Uterus (tissue), 4 donors: ENCODE data around the gene ECHS1. TPM values are rescaled to one million over a fixed set of nuclear protein-coding genes. Genes with fewer than 3 reads are reported as not detected.

Source experiments
- DNase-seq, 2 donors: peaks; one replicate each; pipeline ENCODE4 v3.0.0-alpha.2; 2019 to 2020
- H3K27ac ChIP-seq, 2 donors: fragments of 200-600 bp; sonication (generic); 1 replicate in 1 of 2; 2 replicates in 1 of 2; pipeline ENCODE4 v1.5.1; 2016 to 2018
- H3K27me3 ChIP-seq, 2 donors: fragments of 200-600 bp; sonication (generic); one replicate each; pipeline ENCODE4 v1.5.1; 2018 to 2019; ENCODE audit warnings: control low read depth in 1 of 2
- H3K36me3 ChIP-seq, 2 donors: fragments of 200-600 bp; sonication (generic); one replicate each; pipeline ENCODE4 v1.5.1; 2019; ENCODE audit warnings: control low read depth in 1 of 2
- H3K4me1 ChIP-seq, 2 donors: fragments of 200-600 bp; sonication (generic); one replicate each; pipeline ENCODE4 v1.5.1; 2018 to 2019; ENCODE audit warnings: control low read depth in 1 of 2
- H3K4me3 ChIP-seq, 2 donors: fragments of 200-600 bp; sonication (generic); 1 replicate in 1 of 2; 2 replicates in 1 of 2; pipeline ENCODE4 v1.5.1; 2018 to 2019; ENCODE audit warnings: mild to moderate bottlenecking in 1 of 2
- H3K9me3 ChIP-seq, 2 donors: fragments of 200-600 bp; sonication (generic); one replicate each; pipeline ENCODE4 v1.5.1; 2019; ENCODE audit warnings: control low read depth in 1 of 2
- CTCF ChIP-seq, 4 experiments: fragments of 200-600 bp in 2 of 4; fragments of 450-650 bp in 2 of 4; sonication (generic) in 2 of 4; IDR thresholded peaks; one replicate each; pipeline ENCODE4 v1.5.1; 2016 to 2019; ENCODE audit warnings: antibody characterized with exemption in 4 of 4, mild to moderate bottlenecking in 2 of 4, moderate library complexity in 1 of 4
- POLR2A ChIP-seq, 2 donors: fragments of 450-650 bp; IDR thresholded peaks; one replicate each; pipeline ENCODE4 v1.6.1; 2016; ENCODE audit warnings: antibody characterized with exemption in 2 of 2, mild to moderate bottlenecking in 1 of 2, moderate library complexity in 1 of 2
- intact Hi-C: fragments of 100-400 bp; cut with DNase I; formaldehyde crosslinking; loops from one replicate; pipeline ENCODE4 v1.15.1; 2023; ENCODE audit warnings: low total_unique reads
- total RNA-seq, 4 donors: library from RNA; depleted of rRNA in 3 of 4; stranded (reverse); fragments of >200 nt in 3 of 4; gene quantifications; one replicate each; pipeline versions ENCODE4 v1.1.0 to v1.2.4, GENCODE V29; 2014 to 2023
- donor health status: DM: yes; HTN: yes; CAD: no.

The ECHS1 gene
- total RNA-seq, 4 donors from 2014 or later: 28.2 to 48.8 (median 45.1) TPM

- no peaks in the 10 kb centered on the region for H3K36me3 ChIP-seq
- peaks cover 0 to 18% of the 10 kb centered on the region in 2 donors for H3K9me3 ChIP-seq
- DNase-seq: no peak
- intact Hi-C loops: no loop called here
- no peak overlapping the region for H3K27ac ChIP-seq
- H3K4me1 ChIP-seq: no peaks in the 10 kb centered on the region
- TF ChIP-seq POLR2A (IDR thresholded peaks at IDR 0.05) (no peak), CTCF (IDR thresholded peaks at IDR 0.05) (no peak)
- H3K4me3 ChIP-seq: no peak overlapping the region
- no peaks in the 10 kb centered on the region for H3K27me3 ChIP-seq
Observed at GRCh38 chr10:133411523-133412380, 38.6 kb upstream of the ECHS1 start.

- Histone ChIP-seq H3K9me3 (peaks cover 0 to 7% of the 10 kb centered on the region in 2 donors), H3K36me3 (no peaks in the 10 kb centered on the region), H3K27me3 (no peaks in the 10 kb centered on the region), H3K4me3 (no peak overlapping the region), H3K4me1 (no peaks in the 10 kb centered on the region), H3K27ac (no peak overlapping the region)
- intact Hi-C loops: no loop called here
- DNase-seq: no peak
- no peak for TF ChIP-seq POLR2A (IDR thresholded peaks at IDR 0.05)
- no peak for TF ChIP-seq CTCF (IDR thresholded peaks at IDR 0.05)
Observed at GRCh38 chr10:133405844-133406527, 32.8 kb upstream of the ECHS1 start.

GRCh38 chr10:133405272-133405671 lies 32.1 kb upstream of the ECHS1 start:
- Histone ChIP-seq H3K9me3 (no peaks in the 10 kb centered on the region), H3K27ac (no peak overlapping the region), H3K4me1 (no peaks in the 10 kb centered on the region), H3K36me3 (no peaks in the 10 kb centered on the region), H3K4me3 (no peak overlapping the region), H3K27me3 (no peaks in the 10 kb centered on the region)
- DNase-seq: no peak
- TF ChIP-seq CTCF (IDR thresholded peaks at IDR 0.05) (no peak), POLR2A (IDR thresholded peaks at IDR 0.05) (no peak)
- intact Hi-C loops: no loop called here

GRCh38 chr10:133403784-133404183 lies 30.6 kb upstream of the ECHS1 start:
- Histone ChIP-seq H3K4me1 (no peaks in the 10 kb centered on the region), H3K36me3 (no peaks in the 10 kb centered on the region), H3K27me3 (no peaks in the 10 kb centered on the region), H3K9me3 (no peaks in the 10 kb centered on the region), H3K4me3 (no peak overlapping the region), H3K27ac (no peak overlapping the region)
- intact Hi-C loops: no loop called here
- TF ChIP-seq CTCF (IDR thresholded peaks at IDR 0.05): no peak
- no peak for TF ChIP-seq POLR2A (IDR thresholded peaks at IDR 0.05)
- DNase-seq: no peak

- no peaks in the 10 kb centered on the region for H3K36me3 ChIP-seq
- no peak for DNase-seq
- intact Hi-C loops: no loop called here
Observed at GRCh38 chr10:133403359-133403758, 30.2 kb upstream of the ECHS1 start.

More at GRCh38 chr10:133403359-133403758, 30.2 kb upstream of the ECHS1 start:
- no peaks in the 10 kb centered on the region for H3K4me1 ChIP-seq
- no peaks in the 10 kb centered on the region for H3K9me3 ChIP-seq
- H3K27ac ChIP-seq: no peak overlapping the region
- no peaks in the 10 kb centered on the region for H3K27me3 ChIP-seq
- no peak overlapping the region for H3K4me3 ChIP-seq
- TF ChIP-seq CTCF (IDR thresholded peaks at IDR 0.05) (no peak), POLR2A (IDR thresholded peaks at IDR 0.05) (no peak)
